ENCODE results near the gene PCDH9.

Gene PCDH9

DNA sequence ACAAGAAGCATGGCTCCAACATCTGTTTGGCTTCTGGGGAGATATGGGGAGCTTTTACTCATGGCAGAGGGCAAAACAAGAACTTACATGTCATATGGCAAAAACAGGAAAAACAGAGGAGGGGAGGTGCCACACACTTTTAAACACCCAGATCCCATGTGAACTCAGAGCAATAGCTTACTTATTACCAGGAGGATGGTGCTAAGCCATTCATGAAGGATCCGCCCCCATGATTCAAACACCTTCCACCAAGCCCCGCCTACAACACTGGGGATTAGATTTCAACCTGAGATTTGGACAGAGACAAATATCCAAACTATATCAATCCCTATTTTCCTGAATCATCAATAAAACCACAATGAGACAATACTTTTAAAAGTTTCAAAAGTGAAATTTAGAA lies 712.1 kb downstream of the PCDH9 start:
- no peaks in the 10 kb centered on the region for H3K4me1 Mint-ChIP-seq (ENCODE audit: low read depth in 2 of 2)
- peaks cover 0 to 6% of the 10 kb centered on the region in 2 donors for H3K9me3 Mint-ChIP-seq
- H3K4me3 Mint-ChIP-seq, result no peak overlapping the region
- H3K27ac Mint-ChIP-seq, result no peak overlapping the region
- H3K36me3 Mint-ChIP-seq (ENCODE audit: insufficient read depth), result no peaks in the 10 kb centered on the region
- no peaks in the 10 kb centered on the region for H3K27me3 Mint-ChIP-seq
- DNase-seq (no peak), ATAC-seq (replicated peaks) (no peak)

DNA sequence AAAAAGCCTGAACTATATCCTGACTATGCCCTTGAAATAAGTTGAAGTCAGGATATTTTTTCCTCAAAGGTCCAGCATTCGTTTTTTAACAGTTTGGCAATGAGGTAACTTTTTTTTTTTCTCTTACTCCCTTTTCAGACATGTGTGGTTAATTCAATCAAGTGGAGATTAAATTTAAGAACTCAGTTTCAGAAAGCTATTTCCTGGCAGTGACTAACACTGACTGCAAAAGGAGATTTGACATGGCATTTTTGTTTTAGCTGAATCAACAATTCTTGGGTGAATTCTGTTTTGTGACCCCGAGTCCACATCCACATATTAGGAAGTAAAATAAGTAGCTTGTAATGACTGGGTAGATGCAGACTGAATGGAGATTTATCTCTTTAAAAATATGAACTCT lies 716.4 kb downstream of the PCDH9 start:
- H3K36me3 Mint-ChIP-seq (ENCODE audit: insufficient read depth), result no peaks in the 10 kb centered on the region
- H3K9me3 Mint-ChIP-seq, result peaks cover 0 to 10% of the 10 kb centered on the region in 2 donors
- H3K4me3 Mint-ChIP-seq, result no peak overlapping the region
- ATAC-seq (replicated peaks) (no peak), DNase-seq (no peak)
- H3K27ac Mint-ChIP-seq, result no peak overlapping the region
- H3K4me1 Mint-ChIP-seq (ENCODE audit: low read depth in 2 of 2), result no peaks in the 10 kb centered on the region
- H3K27me3 Mint-ChIP-seq, result no peaks in the 10 kb centered on the region

DNA sequence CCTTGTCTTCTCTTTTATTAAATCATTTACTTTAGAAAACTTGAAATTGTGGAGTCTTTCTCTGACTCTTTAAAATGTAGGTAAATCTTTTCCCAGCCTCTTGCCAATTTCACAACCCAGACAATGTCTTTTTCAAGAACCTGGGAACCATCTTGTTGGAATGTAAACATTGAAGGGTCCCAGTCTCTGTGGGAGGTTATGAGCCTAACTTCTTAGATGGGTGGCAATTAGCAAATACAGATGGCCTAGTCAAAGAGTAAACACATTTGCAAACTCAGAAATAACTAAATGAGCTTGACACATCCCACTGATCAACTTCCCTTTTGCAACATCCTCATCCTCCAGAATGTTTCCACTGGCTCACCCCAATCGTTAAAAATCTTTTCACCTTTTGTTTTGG lies 721.0 kb downstream of the PCDH9 start:
- ATAC-seq (replicated peaks) (no peak), DNase-seq (no peak)
- Mint-ChIP-seq H3K9me3 (peaks cover 5 to 6% of the 10 kb centered on the region in 2 donors), H3K4me1 (ENCODE audit: low read depth in 2 of 2) (no peaks in the 10 kb centered on the region), H3K27me3 (no peaks in the 10 kb centered on the region), H3K4me3 (no peak overlapping the region), H3K27ac (no peak overlapping the region), H3K36me3 (ENCODE audit: insufficient read depth) (no peaks in the 10 kb centered on the region)

DNA sequence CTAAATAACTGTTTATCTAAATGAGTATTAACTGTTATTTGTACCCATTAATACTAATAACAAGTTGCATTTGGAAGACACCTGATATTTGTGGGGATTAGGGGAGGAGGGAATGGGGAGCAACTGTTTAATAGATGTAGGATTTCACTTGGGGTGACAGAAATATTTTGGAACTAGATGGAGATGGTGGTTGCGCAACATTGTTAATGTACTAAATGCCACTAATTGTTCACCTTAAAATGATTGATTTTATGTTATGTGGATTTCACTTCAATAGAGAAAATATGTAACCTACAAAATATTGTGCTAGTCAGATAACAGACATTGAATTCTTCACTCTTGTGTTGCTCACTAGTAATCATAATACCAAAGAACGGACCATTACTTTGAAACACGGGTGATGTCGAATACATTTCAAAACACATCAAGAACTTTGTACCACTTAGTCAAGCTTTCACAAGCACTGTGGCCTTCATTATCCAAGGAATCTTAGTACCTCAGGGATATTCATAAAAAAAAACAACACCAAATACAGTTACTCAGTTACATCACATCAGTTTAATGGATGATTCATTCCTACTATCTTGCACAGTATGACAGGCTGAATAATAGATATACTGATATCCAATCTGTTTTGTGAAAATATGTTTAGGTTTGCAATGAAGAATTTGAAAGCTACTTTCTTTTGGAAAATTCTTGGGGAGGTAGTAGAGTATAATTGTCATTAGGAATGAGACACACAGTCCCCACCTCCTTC lies 721.8 kb downstream of the PCDH9 start:
- no peaks in the 10 kb centered on the region for H3K36me3 Mint-ChIP-seq (ENCODE audit: insufficient read depth)
- no peaks in the 10 kb centered on the region for H3K4me1 Mint-ChIP-seq (ENCODE audit: low read depth in 2 of 2)
- H3K27ac Mint-ChIP-seq, result no peak overlapping the region
- DNase-seq, result no peak
- H3K27me3 Mint-ChIP-seq, result no peaks in the 10 kb centered on the region
- H3K9me3 Mint-ChIP-seq, result peaks cover 5 to 7% of the 10 kb centered on the region in 2 donors
- no peak overlapping the region for H3K4me3 Mint-ChIP-seq
- ATAC-seq (replicated peaks), result no peak

DNA sequence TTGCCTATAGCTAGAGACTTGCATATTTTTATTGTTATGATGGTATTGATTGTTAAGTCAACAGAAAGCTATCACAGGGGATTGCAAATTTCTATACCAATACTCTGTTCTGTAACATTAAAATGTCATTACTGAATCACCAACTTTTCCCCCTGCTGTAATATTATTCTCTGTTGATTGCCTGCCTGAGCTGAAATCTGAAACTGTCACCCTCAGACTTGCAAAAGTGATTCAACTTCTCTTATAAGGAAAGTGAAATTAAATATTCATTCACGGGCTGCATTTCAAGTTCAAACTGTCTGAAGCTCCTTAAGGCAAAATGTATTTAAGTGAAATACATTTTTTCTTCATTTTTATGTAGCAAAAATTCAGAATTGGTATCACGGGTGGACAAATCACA lies 723.2 kb downstream of the PCDH9 start:
- no peaks in the 10 kb centered on the region for H3K36me3 Mint-ChIP-seq (ENCODE audit: insufficient read depth)
- ATAC-seq (replicated peaks) (no peak), DNase-seq (no peak)
- no peak overlapping the region for H3K27ac Mint-ChIP-seq
- H3K9me3 Mint-ChIP-seq, result peaks cover 5 to 6% of the 10 kb centered on the region in 2 donors
- H3K4me1 Mint-ChIP-seq (ENCODE audit: low read depth in 2 of 2), result no peaks in the 10 kb centered on the region
- H3K4me3 Mint-ChIP-seq, result no peak overlapping the region
- H3K27me3 Mint-ChIP-seq, result no peaks in the 10 kb centered on the region

DNA sequence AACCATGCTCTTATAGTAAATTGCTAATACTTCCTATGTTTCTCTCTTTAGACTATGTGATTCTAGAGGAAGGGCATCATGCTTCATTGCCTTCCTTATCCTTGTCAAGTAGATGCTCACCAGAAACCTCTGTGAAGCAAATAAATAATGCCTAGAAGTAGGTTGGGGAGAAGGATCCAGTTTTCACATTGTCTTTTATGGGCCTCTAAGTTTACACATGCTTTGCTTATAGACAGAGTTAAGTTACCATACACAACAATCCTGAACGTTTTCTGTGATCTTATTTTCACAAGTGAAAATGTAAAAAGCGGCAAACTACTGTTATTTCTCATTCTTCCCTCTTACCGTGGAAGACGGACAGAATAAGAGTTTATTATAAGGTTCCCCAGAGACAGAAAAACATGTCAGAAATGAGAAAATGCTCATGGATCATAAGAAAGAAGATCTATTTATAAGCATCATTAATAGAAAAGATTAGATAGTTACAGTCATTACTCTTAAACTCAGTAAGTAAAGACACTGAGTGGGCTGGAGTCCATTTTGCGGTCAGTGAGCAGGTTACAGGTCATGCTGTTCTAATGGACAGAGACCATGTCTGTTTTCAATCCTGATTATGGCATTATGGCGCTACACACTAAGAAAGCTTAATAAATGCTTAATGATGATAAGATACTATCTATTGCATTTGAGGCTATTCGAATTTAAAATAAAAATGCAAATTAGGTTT lies 723.9 kb downstream of the PCDH9 start:
- H3K9me3 Mint-ChIP-seq, result peaks cover 5 to 6% of the 10 kb centered on the region in 2 donors
- no peak overlapping the region for H3K4me3 Mint-ChIP-seq
- H3K27me3 Mint-ChIP-seq, result no peaks in the 10 kb centered on the region
- ATAC-seq (replicated peaks) (no peak), DNase-seq (no peak)
- H3K36me3 Mint-ChIP-seq (ENCODE audit: insufficient read depth), result no peaks in the 10 kb centered on the region
- no peak overlapping the region for H3K27ac Mint-ChIP-seq
- H3K4me1 Mint-ChIP-seq (ENCODE audit: low read depth in 2 of 2), result no peaks in the 10 kb centered on the region

DNA sequence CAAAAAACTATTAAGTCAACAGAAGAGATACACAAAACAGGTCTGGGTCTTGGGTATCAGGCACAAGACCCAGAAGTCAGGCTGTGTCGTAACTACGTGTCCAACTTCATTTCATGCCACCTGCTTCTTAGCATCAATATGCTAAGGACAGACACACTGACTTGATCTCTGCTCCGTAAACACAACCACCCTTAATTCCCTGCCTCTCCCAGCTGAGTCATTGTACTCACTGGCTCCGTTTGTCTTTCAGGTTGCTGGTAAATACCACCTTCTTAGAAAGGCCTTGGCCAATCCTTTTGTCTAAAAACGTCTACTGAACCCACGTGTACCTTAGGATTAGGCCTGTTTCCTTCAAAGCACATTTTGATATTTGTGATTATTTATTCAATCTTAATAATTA lies 726.2 kb downstream of the PCDH9 start:
- H3K9me3 Mint-ChIP-seq, result peaks cover 2 to 5% of the 10 kb centered on the region in 2 donors
- H3K27ac Mint-ChIP-seq, result no peak overlapping the region
- no peak overlapping the region for H3K4me3 Mint-ChIP-seq
- ATAC-seq (replicated peaks) (no peak), DNase-seq (no peak)
- no peaks in the 10 kb centered on the region for H3K36me3 Mint-ChIP-seq (ENCODE audit: insufficient read depth)
- H3K27me3 Mint-ChIP-seq, result no peaks in the 10 kb centered on the region
- no peaks in the 10 kb centered on the region for H3K4me1 Mint-ChIP-seq (ENCODE audit: low read depth in 2 of 2)

DNA sequence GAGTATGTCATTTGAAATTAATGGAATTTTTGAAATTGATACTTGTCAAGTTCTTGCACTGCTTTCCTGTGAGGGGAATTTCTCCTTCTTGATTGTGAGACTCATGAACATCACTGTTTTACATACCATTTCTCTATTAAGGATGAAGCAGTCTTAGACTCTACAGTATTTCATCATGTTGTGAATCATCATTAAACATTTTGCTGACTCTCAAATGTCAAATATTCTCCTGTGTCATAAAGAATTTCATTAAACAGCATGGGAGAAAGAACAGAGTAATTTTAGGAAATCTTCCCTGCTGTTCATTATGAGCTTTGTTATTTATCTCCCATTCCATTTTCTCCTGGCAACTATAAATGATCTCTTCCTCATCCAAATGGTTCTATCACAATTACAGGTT lies 729.0 kb downstream of the PCDH9 start:
- ATAC-seq (replicated peaks) (no peak), DNase-seq (no peak)
- Mint-ChIP-seq H3K9me3 (peaks cover 2 to 7% of the 10 kb centered on the region in 2 donors), H3K4me3 (no peak overlapping the region), H3K27ac (no peak overlapping the region), H3K27me3 (no peaks in the 10 kb centered on the region), H3K4me1 (ENCODE audit: low read depth in 2 of 2) (no peaks in the 10 kb centered on the region), H3K36me3 (ENCODE audit: insufficient read depth) (no peaks in the 10 kb centered on the region)

DNA sequence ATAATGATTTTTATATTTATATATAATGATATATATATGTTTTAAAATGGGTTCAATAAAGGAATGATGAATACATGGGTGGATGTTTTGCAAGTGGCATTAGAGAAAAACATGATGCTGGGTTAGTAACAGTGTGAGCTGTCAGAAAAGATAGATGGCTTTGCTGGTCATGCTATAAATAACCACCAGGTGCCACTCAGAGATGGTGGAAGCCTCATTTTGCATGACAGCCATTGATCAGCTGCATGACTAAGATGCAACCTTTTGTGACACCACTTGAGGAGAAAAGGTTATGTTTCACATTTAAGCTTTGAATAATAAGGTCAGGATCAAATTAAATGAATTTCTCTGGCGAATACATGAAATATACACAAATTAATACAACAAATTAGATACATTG lies 737.7 kb downstream of the PCDH9 start:
- H3K36me3 Mint-ChIP-seq (ENCODE audit: insufficient read depth), result no peaks in the 10 kb centered on the region
- ATAC-seq (replicated peaks), result no peak
- H3K4me1 Mint-ChIP-seq (ENCODE audit: low read depth in 2 of 2), result no peaks in the 10 kb centered on the region
- no peak overlapping the region for H3K27ac Mint-ChIP-seq
- H3K9me3 Mint-ChIP-seq, result peaks cover 7 to 10% of the 10 kb centered on the region in 2 donors
- no peak overlapping the region for H3K4me3 Mint-ChIP-seq
- DNase-seq, result no peak
- no peaks in the 10 kb centered on the region for H3K27me3 Mint-ChIP-seq

DNA sequence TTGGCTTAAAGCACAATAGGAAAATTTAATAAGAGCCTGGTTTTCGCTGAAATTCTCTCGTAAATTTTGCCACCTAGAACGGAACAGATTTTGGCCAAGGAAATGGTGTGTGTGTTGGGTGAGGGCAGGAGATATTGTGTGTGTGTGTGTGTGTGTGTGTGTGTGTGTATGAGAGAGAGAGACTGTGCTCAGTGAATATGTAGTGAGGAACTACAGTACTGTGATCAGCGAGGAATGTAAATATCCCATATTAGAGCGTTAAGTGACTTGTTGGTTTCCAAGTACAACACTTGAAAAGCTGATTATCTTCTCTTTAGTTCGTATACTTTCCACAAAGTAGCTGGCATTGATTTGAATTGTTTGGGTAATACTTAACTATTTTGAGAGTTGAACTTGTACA lies 738.9 kb downstream of the PCDH9 start:
- no peaks in the 10 kb centered on the region for H3K36me3 Mint-ChIP-seq (ENCODE audit: insufficient read depth)
- H3K27ac Mint-ChIP-seq, result no peak overlapping the region
- no peak for ATAC-seq (replicated peaks)

DNA sequence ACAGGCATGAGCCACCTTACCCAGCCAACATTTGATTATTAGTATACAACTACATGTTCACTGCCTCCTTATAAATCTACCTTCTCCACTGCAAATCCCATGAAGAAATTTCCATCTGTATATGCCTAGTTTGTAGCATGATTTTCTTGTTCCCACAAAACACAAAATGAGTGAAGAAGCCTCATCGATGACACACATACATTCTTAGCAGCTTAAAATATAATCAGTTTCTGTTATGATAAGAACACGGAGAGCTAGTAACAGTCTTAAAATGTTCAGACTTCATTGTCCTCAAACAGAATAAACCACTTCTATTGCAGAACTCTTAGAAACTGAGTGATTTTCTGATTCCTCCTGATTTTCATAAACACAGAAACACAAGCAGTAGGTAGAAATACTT lies 740.5 kb downstream of the PCDH9 start:
- ATAC-seq (replicated peaks), result no peak

More for the DNA sequence above, 738.9 kb downstream of the PCDH9 start:
- no peaks in the 10 kb centered on the region for H3K4me1 Mint-ChIP-seq (ENCODE audit: low read depth in 2 of 2)
- no peak overlapping the region for H3K4me3 Mint-ChIP-seq
- DNase-seq, result no peak
- H3K27me3 Mint-ChIP-seq, result no peaks in the 10 kb centered on the region
- peaks cover 5 to 10% of the 10 kb centered on the region in 2 donors for H3K9me3 Mint-ChIP-seq

DNA sequence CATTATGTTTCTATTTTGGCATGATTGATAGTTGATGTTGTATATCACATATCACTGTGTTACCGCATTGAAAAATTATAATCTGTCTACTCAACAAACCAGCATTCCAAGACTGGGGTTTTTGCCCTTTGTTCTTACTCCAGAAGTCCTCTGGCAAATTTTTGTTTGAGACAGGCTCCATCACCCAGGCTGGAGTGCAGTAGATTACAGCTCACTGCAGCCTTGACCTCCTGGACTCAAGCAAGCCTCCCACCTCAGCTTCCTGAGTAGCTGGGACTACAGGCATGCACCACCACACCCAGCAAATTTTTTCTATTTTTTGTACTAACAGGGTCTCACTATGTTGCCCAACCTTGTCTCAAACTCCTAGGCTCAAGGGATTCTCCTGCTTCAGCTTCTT lies 741.0 kb downstream of the PCDH9 start:
- H3K27ac Mint-ChIP-seq, result no peak overlapping the region
- H3K36me3 Mint-ChIP-seq (ENCODE audit: insufficient read depth), result no peaks in the 10 kb centered on the region
- no peak overlapping the region for H3K4me3 Mint-ChIP-seq
- ATAC-seq (replicated peaks) (no peak), DNase-seq (no peak)
- no peaks in the 10 kb centered on the region for H3K27me3 Mint-ChIP-seq
- H3K9me3 Mint-ChIP-seq, result peaks cover 0 to 4% of the 10 kb centered on the region in 2 donors
- no peaks in the 10 kb centered on the region for H3K4me1 Mint-ChIP-seq (ENCODE audit: low read depth in 2 of 2)

More for the DNA sequence above, 740.5 kb downstream of the PCDH9 start:
- no peaks in the 10 kb centered on the region for H3K4me1 Mint-ChIP-seq (ENCODE audit: low read depth in 2 of 2)
- H3K4me3 Mint-ChIP-seq, result no peak overlapping the region
- no peak for DNase-seq
- H3K27me3 Mint-ChIP-seq, result no peaks in the 10 kb centered on the region
- no peak overlapping the region for H3K27ac Mint-ChIP-seq
- H3K36me3 Mint-ChIP-seq (ENCODE audit: insufficient read depth), result no peaks in the 10 kb centered on the region
- H3K9me3 Mint-ChIP-seq, result peaks cover 0 to 5% of the 10 kb centered on the region in 2 donors

DNA sequence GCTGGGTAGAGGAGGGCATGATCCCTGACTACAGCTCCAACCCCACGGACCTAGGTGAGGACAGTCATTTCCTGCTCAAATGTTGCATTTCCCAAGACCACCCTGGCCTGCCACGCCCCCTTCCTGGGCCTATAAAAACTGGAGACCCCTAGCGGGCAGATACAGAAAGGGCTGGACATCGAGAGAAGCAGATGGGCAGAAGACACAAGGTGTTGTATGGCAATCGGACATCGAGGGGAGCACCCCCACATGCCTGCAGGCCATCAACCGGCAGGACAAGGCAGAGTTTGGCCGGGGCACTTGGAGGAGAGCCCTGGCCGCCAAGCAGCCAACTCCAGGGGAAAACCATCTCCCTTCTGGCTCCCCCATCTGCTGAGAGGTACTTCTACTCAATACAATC lies 746.4 kb downstream of the PCDH9 start:
- no peak for DNase-seq
- Mint-ChIP-seq H3K36me3 (ENCODE audit: insufficient read depth) (no peaks in the 10 kb centered on the region), H3K27me3 (no peaks in the 10 kb centered on the region), H3K9me3 (peaks cover 3 to 17% of the 10 kb centered on the region in 2 donors), H3K4me1 (ENCODE audit: low read depth in 2 of 2) (no peaks in the 10 kb centered on the region), H3K4me3 (no peak overlapping the region), H3K27ac (no peak overlapping the region)
- ATAC-seq (replicated peaks), result no peak

DNA sequence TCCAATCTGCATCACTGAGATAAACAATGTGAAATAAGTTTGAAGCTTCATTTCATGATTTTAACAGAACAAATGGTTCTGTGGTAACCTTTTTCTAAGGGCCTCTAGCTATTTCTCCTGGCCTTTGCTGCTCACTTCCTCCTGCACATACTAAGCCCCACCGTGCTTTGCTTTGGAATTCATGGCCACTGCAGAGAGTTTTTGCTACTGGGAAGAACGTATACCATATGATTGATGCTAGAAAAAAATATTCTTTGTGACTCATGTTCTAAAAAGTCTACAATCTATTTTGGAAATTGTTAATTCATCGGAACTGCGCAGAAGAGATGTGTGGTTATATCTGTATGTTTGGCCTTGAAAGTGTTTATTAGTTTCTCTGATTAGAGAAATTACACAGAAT lies 747.3 kb downstream of the PCDH9 start:
- H3K27me3 Mint-ChIP-seq, result no peaks in the 10 kb centered on the region
- no peak overlapping the region for H3K4me3 Mint-ChIP-seq
- no peak for DNase-seq
- peaks cover 3 to 17% of the 10 kb centered on the region in 2 donors for H3K9me3 Mint-ChIP-seq
- no peaks in the 10 kb centered on the region for H3K36me3 Mint-ChIP-seq (ENCODE audit: insufficient read depth)
- H3K4me1 Mint-ChIP-seq (ENCODE audit: low read depth in 2 of 2), result no peaks in the 10 kb centered on the region
- ATAC-seq (replicated peaks), result no peak
- no peak overlapping the region for H3K27ac Mint-ChIP-seq

Data from effector memory CD8-positive, alpha-beta T cell (primary cell).